HEK293 (cell line): ENCODE results near the gene PDCD1LG2.

ENCODE experiments used
- CTCF ChIA-PET: fragments of 350-600 bp; formaldehyde crosslinking; extraction: SDS; loops from one replicate; lab custom pipeline; 2021; ENCODE audit warnings: antibody characterized with exemption; lab: Yijun Ruan, JAX
- POLR2A ChIA-PET: fragments of 300-600 bp; formaldehyde crosslinking; extraction: SDS; loops from one replicate; lab custom pipeline; 2020; ENCODE audit warnings: antibody characterized with exemption, inconsistent platforms; lab: Yijun Ruan, JAX
- H3K27ac ChIP-seq: fragments of 200-500 bp; sonication (Bioruptor generic); 2 replicates; pipeline ENCODE4 v1.5.1; 2014; ENCODE audit warnings: low read depth, low read length, control low read depth, inconsistent platforms; ENCODE audit errors: extremely low read depth
- H3K36me3 ChIP-seq, 2 experiments: fragments of 200-500 bp in 1 of 2; sonication (Bioruptor generic) in 1 of 2; 1 replicate in 1 of 2; 2 replicates in 1 of 2; pipeline ENCODE4 v1.5.1; 2014 to 2017; ENCODE audit warnings: inconsistent platforms in 2 of 2, low read length in 2 of 2; ENCODE audit not compliant: control insufficient read depth in 2 of 2, insufficient read depth in 1 of 2
- H3K4me1 ChIP-seq: fragments of 200-500 bp; sonication (Bioruptor generic); 2 replicates; pipeline ENCODE4 v1.5.1; 2014; ENCODE audit warnings: mild to moderate bottlenecking, low read length, inconsistent platforms; ENCODE audit not compliant: control insufficient read depth, insufficient read depth
- H3K4me3 ChIP-seq: 2 replicates; pipeline ENCODE4 v1.5.1; 2011; ENCODE audit warnings: low read depth, mild to moderate bottlenecking, control low read depth, low read length, moderate library complexity
- H3K9me3 ChIP-seq: fragments of 200-500 bp; sonication (Bioruptor generic); 2 replicates; pipeline ENCODE4 v1.5.1; 2014; ENCODE audit warnings: low read depth, low read length, inconsistent platforms; ENCODE audit not compliant: control insufficient read depth, insufficient read depth
- REPIN1 ChIP-seq: fragments of 450-650 bp; formaldehyde crosslinking; IDR thresholded peaks from 2 replicates; pipeline ENCODE4 v1.5.1; 2017; ENCODE audit warnings: missing biosample characterization, missing genetic modification characterization, low read depth
- SCRT2 ChIP-seq: fragments of 450-650 bp; formaldehyde crosslinking; IDR thresholded peaks from 2 replicates; pipeline ENCODE4 v1.5.1; 2016; ENCODE audit warnings: missing biosample characterization, missing genetic modification characterization
- SETDB1 ChIP-seq: IDR thresholded peaks from one replicate; pipeline ENCODE4 v1.6.1; 2017; ENCODE audit warnings: mild to moderate bottlenecking, low read length, moderate library complexity, mixed read lengths; ENCODE audit not compliant: insufficient read length
- SP2 ChIP-seq: fragments of 450-650 bp; formaldehyde crosslinking; IDR thresholded peaks from 2 replicates; pipeline ENCODE4 v1.5.1; 2016; ENCODE audit warnings: missing biosample characterization, missing genetic modification characterization
- YY1 ChIP-seq: fragments of 450-650 bp; formaldehyde crosslinking; IDR thresholded peaks from 2 replicates; pipeline ENCODE4 v1.5.1; 2018; ENCODE audit warnings: missing biosample characterization, missing genetic modification characterization
- ZBTB6 ChIP-seq: fragments of 450-650 bp; formaldehyde crosslinking; IDR thresholded peaks from 2 replicates; pipeline ENCODE4 v1.5.1; 2017; ENCODE audit warnings: missing biosample characterization, missing genetic modification characterization
- ZBTB8A ChIP-seq: fragments of 450-650 bp; formaldehyde crosslinking; IDR thresholded peaks from 2 replicates; pipeline ENCODE4 v1.5.1; 2016; ENCODE audit warnings: missing biosample characterization, missing genetic modification characterization
- ZFHX2 ChIP-seq: fragments of 450-650 bp; formaldehyde crosslinking; conservative IDR thresholded peaks from 2 replicates; pipeline ENCODE4 v1.5.1; 2016; ENCODE audit warnings: missing biosample characterization, missing genetic modification characterization
- ZNF112 ChIP-seq: fragments of 450-650 bp; formaldehyde crosslinking; IDR thresholded peaks from 2 replicates; pipeline ENCODE4 v1.5.0; 2017; ENCODE audit warnings: missing biosample characterization, missing genetic modification characterization
- ZNF202 ChIP-seq: fragments of 450-650 bp; formaldehyde crosslinking; IDR thresholded peaks from 2 replicates; pipeline ENCODE4 v1.5.1; 2016; ENCODE audit warnings: missing biosample characterization, missing genetic modification characterization, borderline replicate concordance
- ZNF248 ChIP-seq: fragments of 450-650 bp; formaldehyde crosslinking; IDR thresholded peaks from 2 replicates; pipeline ENCODE4 v1.5.1; 2017; ENCODE audit warnings: missing biosample characterization, missing genetic modification characterization
- ZNF274 ChIP-seq, 2 experiments: fragments of 200-500 bp in 1 of 2; fragments of 450-650 bp in 1 of 2; sonication (Bioruptor generic) in 1 of 2; formaldehyde crosslinking in 1 of 2; IDR thresholded peaks; 2 replicates each; pipeline versions ENCODE4 v1.5.1 to v1.6.1; 2014 to 2016; ENCODE audit warnings: borderline replicate concordance in 1 of 2, inconsistent platforms in 1 of 2, low read length in 1 of 2, missing biosample characterization in 1 of 2, missing genetic modification characterization in 1 of 2
- ZNF37A ChIP-seq: fragments of 450-650 bp; IDR thresholded peaks from 2 replicates; pipeline ENCODE4 v1.5.1; 2018; ENCODE audit warnings: missing biosample characterization, missing genetic modification characterization
- ZNF449 ChIP-seq: fragments of 450-650 bp; formaldehyde crosslinking; IDR thresholded peaks from 2 replicates; pipeline ENCODE4 v1.5.1; 2017; ENCODE audit warnings: missing biosample characterization, mild to moderate bottlenecking, missing genetic modification characterization, moderate library complexity
- ZNF501 ChIP-seq: fragments of 450-650 bp; formaldehyde crosslinking; IDR thresholded peaks from 2 replicates; pipeline ENCODE4 v1.5.1; 2016; ENCODE audit warnings: missing biosample characterization, missing genetic modification characterization
- ZNF600 ChIP-seq: fragments of 450-650 bp; formaldehyde crosslinking; IDR thresholded peaks from 2 replicates; pipeline ENCODE4 v1.5.1; 2016; ENCODE audit warnings: missing biosample characterization, missing genetic modification characterization
- ZNF621 ChIP-seq: fragments of 450-650 bp; formaldehyde crosslinking; IDR thresholded peaks from 2 replicates; pipeline ENCODE4 v1.5.1; 2017; ENCODE audit warnings: missing biosample characterization, missing genetic modification characterization
- ZNF626 ChIP-seq: fragments of 450-650 bp; sonication (Bioruptor Pico); formaldehyde crosslinking; IDR thresholded peaks from 2 replicates; pipeline ENCODE4 v1.5.1; 2018; ENCODE audit warnings: missing biosample characterization, missing genetic modification characterization, inconsistent platforms
- ZNF660 ChIP-seq: fragments of 450-650 bp; IDR thresholded peaks from 2 replicates; pipeline ENCODE4 v1.5.1; 2018; ENCODE audit warnings: missing biosample characterization, mild to moderate bottlenecking, missing genetic modification characterization
- ZNF830 ChIP-seq: fragments of 450-650 bp; IDR thresholded peaks from 2 replicates; pipeline ENCODE4 v1.5.0; 2018; ENCODE audit warnings: missing biosample characterization, missing genetic modification characterization, low read depth, mild to moderate bottlenecking, moderate library complexity
- ZNF837 ChIP-seq: fragments of 450-650 bp; formaldehyde crosslinking; IDR thresholded peaks from 2 replicates; pipeline ENCODE4 v1.5.1; 2016; ENCODE audit warnings: missing biosample characterization, missing genetic modification characterization
- ZNF843 ChIP-seq: fragments of 450-650 bp; formaldehyde crosslinking; IDR thresholded peaks from 2 replicates; pipeline ENCODE4 v1.5.1; 2016; ENCODE audit warnings: missing biosample characterization, missing genetic modification characterization
- ZSCAN23 ChIP-seq: fragments of 450-650 bp; formaldehyde crosslinking; IDR thresholded peaks from 2 replicates; pipeline ENCODE4 v1.5.1; 2016; ENCODE audit warnings: missing biosample characterization, missing genetic modification characterization

PDCD1LG2 gene

DNA sequence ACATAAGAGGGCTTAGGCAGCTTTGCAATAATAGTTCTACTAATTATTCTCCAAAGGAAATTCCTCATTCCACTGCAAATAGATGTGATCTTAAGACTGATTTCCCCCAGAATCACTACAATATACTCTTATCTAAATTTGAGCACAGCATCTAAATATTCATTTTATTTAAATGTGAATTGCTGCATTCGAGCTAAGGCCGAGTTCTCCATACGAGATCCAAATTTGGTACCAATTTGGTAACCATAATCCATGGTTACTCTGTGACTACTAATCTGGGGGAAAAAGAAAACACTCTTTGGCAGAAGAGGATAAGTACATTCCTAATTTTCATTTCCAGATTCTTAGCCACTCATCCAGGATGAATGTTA lies 98.9 kb downstream of the PDCD1LG2 start (continued):
- no peak for TF ChIP-seq ZNF843 (tag by site-specific recombination)
- no peak for TF ChIP-seq ZNF830 (tag by site-specific recombination)
- TF ChIP-seq ZNF837 (tag by site-specific recombination), result no peak

- CTCF ChIA-PET, result interaction anchor here (0.6 kb wide), 1 partner anchor 10 kb away, joined by 3 read pairs; no protein-coding TSS in a partner anchor
- no peak overlapping the region for H3K4me3 ChIP-seq
- H3K27ac ChIP-seq, result no peak overlapping the region
- POLR2A ChIA-PET, result interaction anchor here (0.8 kb wide), 1 partner anchor 18 kb away, joined by 3 read pairs; no protein-coding TSS in a partner anchor
- H3K4me1 ChIP-seq, result no peaks in the 10 kb centered on the region
- TF ChIP-seq ZNF202 (tag by site-specific recombination) (no peak), ZBTB8A (tag by site-specific recombination) (no peak), ZBTB6 (tag by site-specific recombination) (no peak), ZNF621 (no peak), ZNF501 (tag by site-specific recombination) (no peak), ZNF112 (no peak), SETDB1 (no peak), ZNF274 (IDR thresholded peaks at IDR 0.05; ENCODE audit: low read length) (no peak), ZNF274 (tag by site-specific recombination; IDR thresholded peaks at IDR 0.05; ENCODE audit: borderline replicate concordance) (no peak), ZNF837 (tag by site-specific recombination) (no peak), SCRT2 (no peak), ZNF449 (tag by site-specific recombination) (no peak), SP2 (tag by site-specific recombination) (no peak), ZNF37A (tag by site-specific recombination) (no peak)
- no peaks in the 10 kb centered on the region for H3K9me3 ChIP-seq
- H3K36me3 ChIP-seq, result no peaks in the 10 kb centered on the region
Measured at GRCh38 chr9:5610491-5610890, 100.2 kb downstream of the PDCD1LG2 start.

DNA sequence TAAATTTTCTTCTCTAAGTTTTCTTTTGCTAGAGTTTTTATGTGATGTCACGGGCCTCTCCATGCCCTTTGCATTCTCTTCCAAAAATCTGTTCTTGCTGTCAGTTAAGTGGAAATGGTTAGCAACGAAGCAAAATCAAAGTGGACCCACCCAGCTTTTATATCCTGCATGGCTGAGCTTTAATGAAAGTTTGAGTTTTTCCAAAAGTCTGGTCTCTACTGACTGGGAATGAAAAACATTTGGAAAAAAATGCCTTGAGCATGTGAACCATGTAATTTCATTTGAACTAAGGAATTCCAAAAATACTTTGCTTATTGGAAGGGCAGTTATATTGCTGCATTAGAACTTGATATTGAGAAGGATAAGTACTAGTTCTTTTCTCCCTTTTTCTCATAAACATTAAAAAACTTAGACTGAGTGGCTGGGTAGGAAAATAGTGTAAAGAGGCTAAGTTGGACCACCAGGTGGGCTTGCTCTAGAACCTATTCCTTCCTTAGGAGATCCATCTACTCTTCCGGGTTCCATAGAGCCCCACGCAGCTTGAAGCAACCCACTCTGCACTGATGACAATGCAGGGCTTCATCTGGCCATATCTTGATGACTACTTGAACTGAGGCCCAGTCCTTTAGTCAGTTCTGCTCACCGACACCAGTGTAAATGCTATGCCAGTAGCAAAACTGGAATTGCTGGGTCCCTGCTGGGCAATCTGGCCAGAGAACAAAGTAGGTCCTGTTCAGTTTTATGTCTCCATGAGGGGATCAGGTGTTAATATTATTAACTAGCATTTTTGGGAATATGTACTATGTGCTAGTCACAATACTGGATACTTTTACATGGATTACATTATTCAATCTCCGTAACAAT lies 101.2 kb downstream of the PDCD1LG2 start:
- Histone ChIP-seq H3K4me1 (no peaks in the 10 kb centered on the region), H3K36me3 (no peaks in the 10 kb centered on the region), H3K27ac (no peak overlapping the region), H3K4me3 (no peak overlapping the region), H3K9me3 (no peaks in the 10 kb centered on the region)
- POLR2A ChIA-PET, result no interaction called here
- CTCF ChIA-PET, result interaction anchor here (0.6 to 1.7 kb wide), 5 partner anchors 10 to 761 kb away, joined by 3 to 12 read pairs (median 4); no protein-coding TSS in a partner anchor
- TF ChIP-seq ZNF621 (no peak), YY1 (tag by site-specific recombination) (no peak), ZNF248 (no peak), ZSCAN23 (no peak), REPIN1 (tag by site-specific recombination) (no peak), ZNF626 (tag by site-specific recombination) (no peak), ZFHX2 (tag by site-specific recombination) (no peak), ZNF660 (tag by site-specific recombination) (no peak), ZNF600 (tag by site-specific recombination) (no peak)
